Lung (tissue), 12 donors: ENCODE data around the gene ZBTB8OS. TPM values are rescaled to one million over a fixed set of nuclear protein-coding genes. Genes with fewer than 3 reads are reported as not detected.
"Not testable (repeated sequence)": the region's sequence is repeated elsewhere in the genome, so short reads cannot be mapped to it uniquely, and the experiment has no call there.

Source experiments
- ATAC-seq: fragments of 200-7000 bp; cut with Tn5 transposase; one replicate; pipeline ENCODE4 v1.9.1; 2020; ENCODE audit warnings: moderate number of reproducible peaks; ENCODE audit not compliant: insufficient read depth, low FRiP score
- DNase-seq, 3 donors: peaks; one replicate each; pipeline ENCODE4 v3.0.0-alpha.2; 2013 to 2017
- H3K27ac ChIP-seq, 2 donors: one replicate each; pipeline ENCODE4 v1.5.1; 2013; ENCODE audit warnings: mild to moderate bottlenecking in 2 of 2, moderate library complexity in 2 of 2, control low read depth in 1 of 2, inconsistent platforms in 1 of 2, low read depth in 1 of 2, low read length in 1 of 2
- H3K27me3 ChIP-seq, 3 donors: one replicate each; pipeline ENCODE4 v1.5.1; 2013; ENCODE audit warnings: low read length in 2 of 3; ENCODE audit not compliant: control insufficient read depth in 3 of 3, insufficient read depth in 3 of 3
- H3K36me3 ChIP-seq, 4 donors: one replicate each; pipeline ENCODE4 v1.5.1; 2013; ENCODE audit warnings: low read length in 4 of 4, mild to moderate bottlenecking in 1 of 4, moderate library complexity in 1 of 4; ENCODE audit not compliant: control insufficient read depth in 4 of 4, insufficient read depth in 4 of 4
- H3K4me1 ChIP-seq, 5 donors: one replicate each; pipeline ENCODE4 v1.5.1; 2013; ENCODE audit warnings: low read length in 5 of 5, mild to moderate bottlenecking in 2 of 5, moderate library complexity in 1 of 5; ENCODE audit not compliant: control insufficient read depth in 5 of 5, insufficient read depth in 5 of 5
- H3K4me3 ChIP-seq: one replicate; pipeline ENCODE4 v1.5.1; 2013; ENCODE audit warnings: mild to moderate bottlenecking, control low read depth, moderate library complexity
- H3K9ac ChIP-seq, 2 donors: one replicate each; pipeline ENCODE4 v1.5.1; 2013; ENCODE audit warnings: low read length in 2 of 2, control low read depth in 1 of 2; ENCODE audit not compliant: insufficient read depth in 1 of 2
- H3K9me3 ChIP-seq, 4 donors: one replicate each; pipeline ENCODE4 v1.5.1; 2013; ENCODE audit warnings: low read length in 3 of 4, mild to moderate bottlenecking in 1 of 4, moderate library complexity in 1 of 4; ENCODE audit not compliant: control insufficient read depth in 4 of 4, insufficient read depth in 3 of 4
- CTCF ChIP-seq: IDR thresholded peaks from 2 replicates; pipeline ENCODE4 v1.5.1; 2012; ENCODE audit warnings: mild to moderate bottlenecking; ENCODE audit errors: control extremely low read depth, extremely low read depth
- WGBS, 2 donors: extraction: QIAGEN DNeasy Blood & Tissue Kit; methylation state at CpG; one replicate each; pipeline ENCODE4 v1.1.7; 2013; 5-methylcytosine and 5-hydroxymethylcytosine counted together
- polyA plus RNA-seq, 2 donors: library from polyadenylated mRNA; stranded (reverse); fragments of 200-250 nt; gene quantifications; one replicate each; pipeline ENCODE4 v1.2.1, GENCODE V29; 2013
- total RNA-seq, 2 donors: library from RNA; depleted of rRNA in 1 of 2; stranded (reverse); fragments of >200 nt in 1 of 2; gene quantifications; one replicate each; pipeline ENCODE4 v1.2.1, GENCODE V29; 2014 to 2021
- donor health status: control.
- donor health status: control.
- donor health status: Bipolar disorder and iron deficiency.
- donor health status: healthy.
- donor health status: DM: yes; HTN: yes; CAD: no.

ZBTB8OS gene
- total and polyA plus RNA-seq, 4 donors = 26.7 to 86.1 (median 46.3) TPM

- Histone ChIP-seq H3K4me1 (no peaks in the 10 kb centered on the region), H3K9me3 (no peaks in the 10 kb centered on the region), H3K27me3 (no peaks in the 10 kb centered on the region), H3K9ac (no peak overlapping the region), H3K4me3 (no peak overlapping the region), H3K27ac (no peak overlapping the region), H3K36me3 (peaks cover 0 to 12% (median 10%) of the 10 kb centered on the region in 4 donors)
- 80 to 91% methylated on average over 2 of the region's 2 CpGs for WGBS, 2 donors
- TF ChIP-seq CTCF = no peak
- ATAC-seq = no peak
- DNase-seq = no peak
Measured at GRCh38 chr1:32632829-32633228, 17.5 kb downstream of the ZBTB8OS start.

DNA sequence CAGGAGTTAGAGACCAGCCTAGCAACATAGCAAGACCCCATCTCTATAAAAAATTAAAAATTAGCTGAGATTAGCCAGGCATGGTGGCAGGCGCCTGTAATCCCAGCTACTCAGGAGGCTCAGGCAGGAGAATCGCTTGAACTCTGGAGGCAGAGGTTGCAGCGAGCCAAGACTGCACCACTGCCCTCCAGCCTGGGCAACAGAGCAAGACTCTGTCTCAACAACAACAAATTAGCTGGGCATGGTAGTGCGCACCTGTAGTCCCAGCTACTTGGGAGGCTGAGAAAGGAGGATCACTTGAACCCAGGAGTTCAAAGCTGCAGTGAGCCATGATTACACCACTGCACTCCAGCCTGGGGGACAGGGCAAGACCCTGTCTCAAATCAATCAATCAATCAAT, 20.2 kb downstream of the ZBTB8OS start:
- H3K4me3 ChIP-seq, H3K4me1 ChIP-seq, H3K27me3 ChIP-seq, DNase-seq, ATAC-seq, H3K9ac ChIP-seq, H3K27ac ChIP-seq, H3K9me3 ChIP-seq: not testable (repeated sequence)
- peaks cover 0 to 21% (median 16%) of the 10 kb centered on the region in 4 donors for H3K36me3 ChIP-seq
- WGBS, 2 donors = 97 to 99% methylated on average over 4 of the region's 4 CpGs

DNA sequence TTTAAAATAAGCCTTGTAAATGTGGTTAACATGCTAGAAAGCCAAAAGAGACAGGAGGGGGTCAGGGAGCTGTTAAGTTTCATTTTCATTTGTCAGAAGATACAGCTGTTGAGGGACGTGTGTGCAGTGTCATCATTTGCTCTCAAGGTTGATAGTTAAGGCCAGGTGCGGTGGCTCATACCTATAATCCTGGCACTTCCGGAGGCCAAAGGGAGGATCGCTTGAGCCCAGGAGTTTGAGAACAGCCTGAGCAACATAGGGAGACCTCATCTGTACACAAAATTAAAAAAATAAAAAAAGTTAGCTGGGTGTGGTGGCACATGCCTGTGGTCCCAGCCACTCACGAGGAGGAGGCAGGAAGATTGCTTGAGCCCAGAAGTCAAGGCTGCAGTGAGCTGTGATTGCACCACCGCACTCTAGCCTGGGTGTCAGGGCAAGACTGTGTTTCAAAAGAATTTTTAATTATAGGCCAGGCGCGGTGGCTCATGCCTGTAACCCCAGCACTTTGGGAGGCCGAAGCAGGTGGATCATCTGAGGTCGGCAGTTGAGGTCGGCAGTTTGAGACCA, 22.7 kb downstream of the ZBTB8OS start:
- ATAC-seq (no peak), DNase-seq (no peak)
- Histone ChIP-seq H3K36me3 (peaks cover 0 to 15% (median 13%) of the 10 kb centered on the region in 4 donors), H3K4me1 (no peaks in the 10 kb centered on the region), H3K27me3 (no peaks in the 10 kb centered on the region), H3K9ac (no peak overlapping the region), H3K4me3 (no peak overlapping the region), H3K27ac (no peak overlapping the region), H3K9me3 (no peaks in the 10 kb centered on the region)
- no peak for TF ChIP-seq CTCF
- WGBS, 2 donors = 75 to 82% methylated on average over 11 of the region's 11 CpGs

DNA sequence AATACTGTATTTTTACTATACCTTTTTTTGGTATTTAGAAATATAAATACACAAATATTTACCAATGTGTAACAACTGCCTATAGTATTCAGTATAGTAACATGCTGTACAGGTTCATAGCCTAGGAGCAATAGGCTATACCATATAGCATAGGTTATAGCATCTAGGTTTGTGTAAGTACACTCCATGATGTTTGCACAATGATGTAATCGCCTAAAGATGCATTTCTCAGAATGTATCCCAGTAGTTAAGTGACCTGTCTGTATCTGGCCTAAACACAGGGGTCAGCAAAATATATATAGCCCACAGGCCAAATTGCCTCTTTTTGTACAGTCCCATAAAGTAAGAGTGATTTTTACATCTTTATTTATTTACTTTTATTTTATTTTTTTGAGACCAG, 24.2 kb downstream of the ZBTB8OS start:
- Histone ChIP-seq H3K9me3 (no peaks in the 10 kb centered on the region), H3K4me3 (no peak overlapping the region), H3K27ac (no peak overlapping the region), H3K9ac (no peak overlapping the region), H3K4me1 (no peaks in the 10 kb centered on the region), H3K36me3 (peaks cover 0 to 15% (median 11%) of the 10 kb centered on the region in 4 donors), H3K27me3 (no peaks in the 10 kb centered on the region)
- no peak for TF ChIP-seq CTCF
- WGBS, 2 donors = 94% methylated on average over 1 of the region's 1 CpG
- no peak for DNase-seq
- ATAC-seq = no peak
